ENCODE measurements around the gene RCOR3.

DNA sequence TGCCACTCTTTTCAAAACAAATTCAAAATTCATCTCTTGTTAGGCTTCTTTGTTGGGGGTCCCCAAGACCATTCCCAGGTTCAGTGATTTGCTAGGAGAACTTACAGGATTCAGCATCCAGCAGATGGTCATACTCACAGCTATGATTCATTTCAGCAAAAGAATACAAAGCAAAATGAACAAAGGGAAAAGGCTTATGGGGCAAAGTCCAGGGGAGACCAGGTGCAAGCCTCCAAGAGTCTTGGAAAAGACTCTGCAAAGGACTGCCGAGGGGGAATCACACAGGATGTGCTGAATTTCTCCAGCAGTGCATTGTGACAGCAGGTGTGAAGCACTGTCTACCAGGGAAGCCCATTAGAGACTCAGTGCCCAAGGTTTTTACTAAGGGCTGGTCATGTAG lies 74.7 kb downstream of the RCOR3 start:
- no peak for TF ChIP-seq POLR2A (IDR thresholded peaks at IDR 0.05)
- TF ChIP-seq, protein P1, sequence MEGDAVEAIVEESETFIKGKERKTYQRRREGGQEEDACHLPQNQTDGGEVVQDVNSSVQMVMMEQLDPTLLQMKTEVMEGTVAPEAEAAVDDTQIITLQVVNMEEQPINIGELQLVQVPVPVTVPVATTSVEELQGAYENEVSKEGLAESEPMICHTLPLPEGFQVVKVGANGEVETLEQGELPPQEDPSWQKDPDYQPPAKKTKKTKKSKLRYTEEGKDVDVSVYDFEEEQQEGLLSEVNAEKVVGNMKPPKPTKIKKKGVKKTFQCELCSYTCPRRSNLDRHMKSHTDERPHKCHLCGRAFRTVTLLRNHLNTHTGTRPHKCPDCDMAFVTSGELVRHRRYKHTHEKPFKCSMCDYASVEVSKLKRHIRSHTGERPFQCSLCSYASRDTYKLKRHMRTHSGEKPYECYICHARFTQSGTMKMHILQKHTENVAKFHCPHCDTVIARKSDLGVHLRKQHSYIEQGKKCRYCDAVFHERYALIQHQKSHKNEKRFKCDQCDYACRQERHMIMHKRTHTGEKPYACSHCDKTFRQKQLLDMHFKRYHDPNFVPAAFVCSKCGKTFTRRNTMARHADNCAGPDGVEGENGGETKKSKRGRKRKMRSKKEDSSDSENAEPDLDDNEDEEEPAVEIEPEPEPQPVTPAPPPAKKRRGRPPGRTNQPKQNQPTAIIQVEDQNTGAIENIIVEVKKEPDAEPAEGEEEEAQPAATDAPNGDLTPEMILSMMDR (IDR thresholded peaks at IDR 0.05) = no peak

Measured in sigmoid colon (tissue), 3 donors.